ENCODE data around the gene IMP4.
A peak's percentile ranks its signal among the peaks of the same experiment; 100 is the strongest.

IMP4 gene

GRCh38 chr2:130372055-130372832, 29.5 kb downstream of the IMP4 start:
- peak; percentile 83 to 85 for ATAC-seq (replicated peaks)
- H3K36me3 Mint-ChIP-seq, result peaks cover 39 to 53% of the 10 kb centered on the region in 2 donors

DNA sequence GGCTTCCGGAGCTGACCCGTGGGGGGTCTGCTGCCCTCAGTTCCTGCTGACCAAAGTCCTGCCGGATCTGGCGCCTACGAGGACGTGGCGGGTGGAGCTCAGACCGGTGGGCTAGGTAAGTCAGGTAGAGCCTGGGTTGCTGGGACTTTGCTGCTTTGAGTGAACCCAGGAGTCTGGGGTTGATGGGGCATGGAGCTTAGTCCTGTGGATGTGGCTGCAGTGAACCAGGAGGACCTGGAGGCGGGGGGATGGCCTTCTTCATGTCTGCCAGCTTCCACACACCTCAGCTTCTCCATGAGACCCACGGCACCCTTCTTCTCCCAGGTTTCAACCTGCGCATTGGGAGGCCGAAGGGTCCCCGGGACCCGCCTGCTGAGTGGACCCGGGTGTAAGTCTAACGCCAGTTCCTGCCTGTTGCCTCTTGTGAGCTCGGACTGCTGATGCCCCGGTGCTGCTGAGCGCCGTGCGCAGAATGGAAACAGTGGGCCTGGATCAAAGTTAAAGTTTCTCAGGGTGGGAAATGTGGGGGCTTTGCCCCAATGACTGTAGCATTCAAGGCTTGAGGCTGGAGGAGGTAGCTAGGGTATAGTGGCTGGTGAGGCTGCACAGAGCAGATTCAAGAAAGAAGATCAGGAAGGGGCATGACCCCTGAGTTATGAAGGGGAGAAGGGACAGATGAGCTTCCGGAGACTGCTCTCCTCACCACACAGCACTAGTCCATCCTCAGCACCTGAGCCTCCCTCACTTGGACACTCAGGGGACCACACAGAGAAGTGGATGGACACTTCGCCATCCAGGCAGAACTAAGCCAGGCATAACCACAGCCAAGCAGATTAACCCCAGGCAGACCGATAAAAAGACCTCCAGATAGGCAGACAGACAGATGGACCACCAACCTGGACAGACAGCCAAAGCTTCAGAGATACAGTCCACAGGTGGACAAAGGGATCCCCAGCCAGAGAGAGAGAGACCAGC, 30.4 kb downstream of the IMP4 start:
- peaks cover 60 to 79% of the 10 kb centered on the region in 2 donors for H3K4me1 Mint-ChIP-seq
- no peak for DNase-seq
- H3K27me3 Mint-ChIP-seq, result peaks cover under 1 to 4% of the 10 kb centered on the region in 2 donors
- H3K36me3 Mint-ChIP-seq, result peaks cover 39 to 58% of the 10 kb centered on the region in 2 donors
- peak in 1 of 2 donors; percentile 4 for ATAC-seq (replicated peaks)
- H3K4me3 Mint-ChIP-seq, result peak overlapping the region; percentile 89 to 95
- peaks cover 1 to 5% of the 10 kb centered on the region in 2 donors for H3K9me3 Mint-ChIP-seq
- H3K27ac Mint-ChIP-seq, result peak overlapping the region; percentile 98

More at GRCh38 chr2:130372055-130372832, 29.5 kb downstream of the IMP4 start:
- Mint-ChIP-seq H3K27ac (peak overlapping the region; percentile 98), H3K4me3 (peak overlapping the region; percentile 89 to 95), H3K4me1 (peaks cover 54 to 72% of the 10 kb centered on the region in 2 donors), H3K9me3 (peaks cover 1 to 5% of the 10 kb centered on the region in 2 donors), H3K27me3 (peaks cover 7 to 13% of the 10 kb centered on the region in 2 donors)
- DNase-seq, result peak; percentile 82

DNA sequence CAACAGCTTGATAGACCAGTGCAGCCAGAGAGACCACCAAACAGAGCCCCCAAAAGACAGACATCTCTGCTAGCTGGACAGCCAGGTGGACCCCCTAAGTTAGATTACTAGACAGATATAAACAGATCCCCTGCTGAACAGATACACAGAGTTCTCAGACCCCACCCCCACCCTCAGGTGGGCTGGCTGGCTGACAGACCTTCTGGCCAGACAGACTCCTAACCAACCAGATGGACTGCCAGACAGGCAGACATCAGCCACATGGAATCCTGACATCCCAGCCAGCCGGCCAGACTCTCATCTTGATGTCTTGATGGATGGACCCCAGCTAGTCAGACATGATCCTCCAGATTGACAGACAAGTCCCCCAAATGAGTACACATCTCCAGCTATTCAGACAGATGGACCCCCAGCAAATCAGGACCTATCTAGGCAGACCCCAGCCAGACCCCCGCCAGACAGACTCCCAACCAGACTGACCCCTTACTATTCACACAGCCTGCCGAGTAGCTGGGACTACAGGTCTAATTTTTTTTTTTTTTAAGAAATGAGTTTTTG, 31.2 kb downstream of the IMP4 start:
- peak overlapping the region; percentile 67 for H3K27ac Mint-ChIP-seq
- DNase-seq, result no peak
- no peak for ATAC-seq (replicated peaks)
- peaks cover 60 to 79% of the 10 kb centered on the region in 2 donors for H3K4me1 Mint-ChIP-seq
- H3K36me3 Mint-ChIP-seq, result peaks cover 39 to 58% of the 10 kb centered on the region in 2 donors
- H3K4me3 Mint-ChIP-seq, result peak overlapping the region; percentile 89 to 95
- H3K9me3 Mint-ChIP-seq, result peaks cover 1 to 5% of the 10 kb centered on the region in 2 donors
- H3K27me3 Mint-ChIP-seq, result no peaks in the 10 kb centered on the region

- Mint-ChIP-seq H3K9me3 (peaks cover 1 to 5% of the 10 kb centered on the region in 2 donors), H3K36me3 (peaks cover 39 to 63% of the 10 kb centered on the region in 2 donors), H3K4me1 (peaks cover 64 to 79% of the 10 kb centered on the region in 2 donors), H3K4me3 (peak overlapping the region in 1 of 2 donors; percentile 60), H3K27me3 (no peaks in the 10 kb centered on the region), H3K27ac (no peak overlapping the region)
- no peak for DNase-seq
- ATAC-seq (replicated peaks), result no peak
Measured at GRCh38 chr2:130374587-130375290, 32.0 kb downstream of the IMP4 start.

- DNase-seq (no peak), ATAC-seq (replicated peaks) (no peak)
- Mint-ChIP-seq H3K9me3 (peaks cover 1 to 5% of the 10 kb centered on the region in 2 donors), H3K27me3 (no peaks in the 10 kb centered on the region), H3K4me3 (no peak overlapping the region), H3K36me3 (peaks cover 42 to 64% of the 10 kb centered on the region in 2 donors), H3K4me1 (peaks cover 65 to 79% of the 10 kb centered on the region in 2 donors), H3K27ac (peak overlapping the region; percentile 52)
Measured at GRCh38 chr2:130375291-130376266, 32.9 kb downstream of the IMP4 start.

DNA sequence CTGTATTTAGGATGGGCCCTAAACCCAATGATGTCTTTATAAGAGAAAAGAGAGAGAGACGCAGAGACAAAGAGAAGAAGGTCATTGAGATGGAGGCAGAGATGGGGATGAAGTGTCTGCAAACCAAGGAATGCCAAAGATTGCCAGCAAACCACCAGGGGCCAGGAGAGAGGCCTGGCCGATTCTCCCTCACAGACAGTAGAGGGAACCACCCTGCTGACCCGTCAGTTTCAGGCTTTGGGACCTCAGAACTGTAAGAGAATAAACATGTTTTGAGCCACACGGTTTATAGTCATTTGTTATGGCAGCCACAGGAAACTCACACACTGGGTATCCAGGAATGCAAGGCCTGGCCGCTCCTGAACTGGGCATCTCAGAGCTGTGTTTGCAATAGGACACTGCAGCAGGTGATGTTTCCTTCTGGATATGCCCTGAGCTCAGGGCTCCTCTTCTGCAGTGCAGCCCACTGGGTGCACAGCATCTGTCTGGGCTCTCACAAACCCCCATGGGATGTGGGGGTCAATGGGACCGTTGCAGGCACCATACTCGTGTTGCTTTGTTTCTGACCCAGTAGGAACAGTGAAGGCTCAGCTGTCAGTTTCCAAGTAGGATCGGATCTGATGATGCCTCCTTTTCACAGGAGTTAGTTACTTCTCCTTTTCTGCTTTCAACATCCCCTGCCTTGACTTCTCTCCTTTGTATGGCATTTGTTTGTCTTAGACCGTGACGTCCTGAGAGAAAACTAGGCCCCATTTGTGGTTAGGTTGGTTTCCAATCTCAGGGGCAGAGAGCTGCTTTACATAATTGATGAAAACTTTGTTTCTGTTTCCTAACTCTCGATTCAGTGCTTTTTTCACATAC, 34.0 kb downstream of the IMP4 start:
- DNase-seq, result no peak
- H3K27ac Mint-ChIP-seq, result peak overlapping the region; percentile 52
- peak; percentile 28 to 32 for ATAC-seq (replicated peaks)
- peaks cover 65 to 79% of the 10 kb centered on the region in 2 donors for H3K4me1 Mint-ChIP-seq
- peaks cover 1 to 5% of the 10 kb centered on the region in 2 donors for H3K9me3 Mint-ChIP-seq
- H3K4me3 Mint-ChIP-seq, result peak overlapping the region; percentile 32 to 36
- H3K36me3 Mint-ChIP-seq, result peaks cover 42 to 64% of the 10 kb centered on the region in 2 donors
- no peaks in the 10 kb centered on the region for H3K27me3 Mint-ChIP-seq

DNA sequence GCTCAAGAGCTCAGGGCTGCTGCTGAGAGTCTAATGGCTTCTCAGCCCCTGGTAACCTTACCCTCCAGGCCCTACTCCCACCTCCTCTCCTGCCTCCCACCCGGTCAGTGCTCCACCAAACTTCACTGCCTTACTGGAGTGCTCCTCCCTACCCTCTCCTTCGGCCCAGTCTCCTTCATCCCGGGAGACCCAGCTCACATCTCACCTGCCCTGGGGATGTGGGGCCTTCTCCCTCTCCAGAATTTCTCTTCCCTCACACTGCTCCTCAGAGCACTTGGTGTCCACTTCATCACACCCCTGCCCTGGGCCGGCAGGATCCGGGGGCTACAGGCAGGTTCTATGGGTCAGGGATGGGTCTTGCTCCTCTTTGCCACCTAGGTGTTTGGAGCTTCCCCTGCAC, 34.8 kb downstream of the IMP4 start:
- ATAC-seq (replicated peaks) (no peak), DNase-seq (no peak)
- H3K4me1 Mint-ChIP-seq, result peaks cover 70 to 86% of the 10 kb centered on the region in 2 donors
- peaks cover 51 to 71% of the 10 kb centered on the region in 2 donors for H3K36me3 Mint-ChIP-seq
- H3K27me3 Mint-ChIP-seq, result no peaks in the 10 kb centered on the region
- peaks cover 1 to 5% of the 10 kb centered on the region in 2 donors for H3K9me3 Mint-ChIP-seq
- peak overlapping the region; percentile 65 for H3K27ac Mint-ChIP-seq
- H3K4me3 Mint-ChIP-seq, result peak overlapping the region; percentile 30 to 36

DNA sequence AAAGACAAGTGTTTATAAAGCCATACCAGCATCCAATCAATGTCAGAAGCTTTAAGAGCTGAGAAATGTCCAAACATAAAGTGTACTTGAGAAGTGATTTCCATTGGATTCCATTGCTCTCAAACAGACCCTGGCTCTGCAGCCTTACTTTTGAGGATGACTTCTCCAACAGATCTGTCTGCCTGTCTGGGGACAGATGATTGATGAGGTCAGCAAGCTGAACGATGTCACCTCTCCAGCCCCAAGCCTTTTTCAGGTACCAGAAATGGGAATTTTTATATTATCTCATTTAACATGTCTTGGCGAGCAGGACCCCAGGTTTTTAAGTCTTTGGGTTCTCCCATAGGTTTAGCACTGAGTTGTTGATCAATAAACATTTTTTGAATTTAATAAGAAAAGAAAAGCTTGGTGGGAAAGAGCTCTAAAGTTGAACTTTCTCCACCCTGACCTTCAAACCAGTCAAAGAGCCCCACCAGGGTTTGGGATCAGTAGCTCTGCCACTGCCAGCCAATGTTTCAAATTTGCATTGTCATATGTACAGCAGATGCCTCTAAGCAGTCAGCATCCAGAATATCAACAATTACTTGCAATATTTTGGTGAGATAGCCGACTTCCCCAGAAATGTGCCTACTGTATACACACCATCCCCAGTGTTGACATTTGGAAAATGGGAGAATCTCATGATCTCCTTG, 35.7 kb downstream of the IMP4 start:
- ATAC-seq (replicated peaks) (no peak), DNase-seq (no peak)
- Mint-ChIP-seq H3K27ac (no peak overlapping the region), H3K4me1 (peaks cover 69 to 80% of the 10 kb centered on the region in 2 donors), H3K4me3 (no peak overlapping the region), H3K9me3 (peaks cover 1 to 5% of the 10 kb centered on the region in 2 donors), H3K27me3 (no peaks in the 10 kb centered on the region), H3K36me3 (peaks cover 52 to 76% of the 10 kb centered on the region in 2 donors)

GRCh38 chr2:130378898-130379214, 36.2 kb downstream of the IMP4 start:
- no peak for ATAC-seq (replicated peaks)
- Mint-ChIP-seq H3K27me3 (no peaks in the 10 kb centered on the region), H3K4me1 (peaks cover 64 to 75% of the 10 kb centered on the region in 2 donors)

GRCh38 chr2:130380096-130380934, 37.6 kb downstream of the IMP4 start:
- Mint-ChIP-seq H3K4me1 (peaks cover 58 to 64% of the 10 kb centered on the region in 2 donors), H3K27ac (peak overlapping the region; percentile 67), H3K27me3 (no peaks in the 10 kb centered on the region), H3K9me3 (peaks cover 1 to 5% of the 10 kb centered on the region in 2 donors), H3K4me3 (peak overlapping the region in 1 of 2 donors; percentile 18), H3K36me3 (peaks cover 38 to 62% of the 10 kb centered on the region in 2 donors)
- ATAC-seq (replicated peaks), result no peak
- no peak for DNase-seq

More at GRCh38 chr2:130378898-130379214, 36.2 kb downstream of the IMP4 start:
- H3K9me3 Mint-ChIP-seq, result peaks cover 1 to 5% of the 10 kb centered on the region in 2 donors
- no peak overlapping the region for H3K27ac Mint-ChIP-seq
- H3K36me3 Mint-ChIP-seq, result peaks cover 47 to 74% of the 10 kb centered on the region in 2 donors
- H3K4me3 Mint-ChIP-seq, result no peak overlapping the region
- no peak for DNase-seq

GRCh38 chr2:130381145-130381544, 38.4 kb downstream of the IMP4 start:
- Mint-ChIP-seq H3K36me3 (peaks cover 31 to 53% of the 10 kb centered on the region in 2 donors), H3K27ac (peak overlapping the region; percentile 86), H3K4me3 (peak overlapping the region; percentile 8 to 16), H3K4me1 (peaks cover 59 to 65% of the 10 kb centered on the region in 2 donors), H3K27me3 (no peaks in the 10 kb centered on the region), H3K9me3 (peaks cover 0 to under 1% of the 10 kb centered on the region in 2 donors)
- ATAC-seq (replicated peaks), result no peak
- no peak for DNase-seq

Data from stimulated activated naive B cell treated with anti-CD40 and anti-IgM and Interleukin-4, amounts not matched to agents 10 μg/mL and 1 μg/mL and 100 μg/mL, for 72 hours (primary cell).